HEK293 (cell line): ENCODE results near the gene RNF151.

Experiments
- HOXC10 ChIP-seq: sonication (generic); formaldehyde crosslinking; IDR thresholded peaks from 2 replicates; pipeline ENCODE4 v1.8.1; 2023; ENCODE audit warnings: mild to moderate bottlenecking, missing genetic modification reagents
- ZFP41 ChIP-seq: fragments of 450-650 bp; formaldehyde crosslinking; IDR thresholded peaks from 2 replicates; pipeline ENCODE4 v1.5.1; 2016; ENCODE audit warnings: missing biosample characterization, missing genetic modification characterization, borderline replicate concordance
- ZNF426 ChIP-seq: fragments of 450-650 bp; formaldehyde crosslinking; IDR thresholded peaks from 2 replicates; pipeline ENCODE4 v1.5.1; 2017; ENCODE audit warnings: missing biosample characterization, missing genetic modification characterization, mild to moderate bottlenecking, inconsistent platforms, moderate library complexity
- TF ChIP-seq, protein P1 (sequence below): fragments of 450-650 bp; formaldehyde crosslinking; IDR thresholded peaks from 2 replicates; pipeline ENCODE4 v1.5.1; 2016; ENCODE audit warnings: missing biosample characterization, missing genetic modification characterization

- TF ChIP-seq ZNF426 (tag by site-specific recombination) (no peak), HOXC10 (CRISPR knock-in tag) (no peak), ZFP41 (tag by site-specific recombination) (no peak)
- TF ChIP-seq, protein P1, sequence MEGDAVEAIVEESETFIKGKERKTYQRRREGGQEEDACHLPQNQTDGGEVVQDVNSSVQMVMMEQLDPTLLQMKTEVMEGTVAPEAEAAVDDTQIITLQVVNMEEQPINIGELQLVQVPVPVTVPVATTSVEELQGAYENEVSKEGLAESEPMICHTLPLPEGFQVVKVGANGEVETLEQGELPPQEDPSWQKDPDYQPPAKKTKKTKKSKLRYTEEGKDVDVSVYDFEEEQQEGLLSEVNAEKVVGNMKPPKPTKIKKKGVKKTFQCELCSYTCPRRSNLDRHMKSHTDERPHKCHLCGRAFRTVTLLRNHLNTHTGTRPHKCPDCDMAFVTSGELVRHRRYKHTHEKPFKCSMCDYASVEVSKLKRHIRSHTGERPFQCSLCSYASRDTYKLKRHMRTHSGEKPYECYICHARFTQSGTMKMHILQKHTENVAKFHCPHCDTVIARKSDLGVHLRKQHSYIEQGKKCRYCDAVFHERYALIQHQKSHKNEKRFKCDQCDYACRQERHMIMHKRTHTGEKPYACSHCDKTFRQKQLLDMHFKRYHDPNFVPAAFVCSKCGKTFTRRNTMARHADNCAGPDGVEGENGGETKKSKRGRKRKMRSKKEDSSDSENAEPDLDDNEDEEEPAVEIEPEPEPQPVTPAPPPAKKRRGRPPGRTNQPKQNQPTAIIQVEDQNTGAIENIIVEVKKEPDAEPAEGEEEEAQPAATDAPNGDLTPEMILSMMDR (tag by site-specific recombination), result no peak
Observed at GRCh38 chr16:1922357-1922756, 44.3 kb upstream of the RNF151 start.
